ENCODE data around the gene NOTCH2. TPM values are rescaled to one million over a fixed set of nuclear protein-coding genes. Genes with fewer than 3 reads are reported as not detected.

The NOTCH2 gene
- total RNA-seq, 1 experiment from 2014 or later = 61.5 TPM

GRCh38 chr1:119873135-119874015 is 196.1 kb downstream of the NOTCH2 start:
- H3K9me3 ChIP-seq (ENCODE audit: low read length) = no peaks in the 10 kb centered on the region
- ATAC-seq = peak; percentile 83
- intact Hi-C loops (cut with micrococcal nuclease) = loop anchor here (5.0 to 10.0 kb wide), 2 partner anchors 74 to 271 kb away; no protein-coding TSS in a partner anchor
- ChIA-PET CTCF (no interaction called here), POLR2A (ENCODE audit: unreplicated experiment) (interaction anchor here (0.5 to 0.7 kb wide), 3 partner anchors 14 to 101 kb away, joined by 3 to 6 read pairs (median 4); no protein-coding TSS in a partner anchor)
- TF ChIP-seq CTCF (conservative IDR thresholded peaks at IDR 0.05; ENCODE audit: low read depth, low read length) (no peak), EZH2 (IDR thresholded peaks at IDR 0.05; ENCODE audit: low read length, unreplicated experiment) (no peak), EZH2phosphoT487 (IDR thresholded peaks at IDR 0.05; ENCODE audit: borderline replicate concordance, low read length) (no peak)
- no peak overlapping the region for H3K9ac ChIP-seq (ENCODE audit: low read length)
- peak overlapping the region; percentile 8; the same call in 1 of the 2 replicates for H3K4me2 ChIP-seq (ENCODE audit: low read length)
- no peaks in the 10 kb centered on the region for H3F3A ChIP-seq (ENCODE audit: low read length, unreplicated experiment)
- no peaks in the 10 kb centered on the region for H4K20me1 ChIP-seq (ENCODE audit: low read length)
- peaks cover 17% of the 10 kb centered on the region for H3K4me1 ChIP-seq (ENCODE audit: insufficient read depth, low read length)
- no peaks in the 10 kb centered on the region for H3K36me3 ChIP-seq (ENCODE audit: low read depth, low read length)
- H3K27me3 ChIP-seq (ENCODE audit: low read length) = no peaks in the 10 kb centered on the region
- DNase-seq = peak; percentile 82
- no peak overlapping the region for H3K4me3 ChIP-seq (ENCODE audit: low read length)
- no peaks in the 10 kb centered on the region for H3K79me2 ChIP-seq (ENCODE audit: low read length)
- no peaks in the 10 kb centered on the region for H3K9me2 ChIP-seq (replicated peaks; ENCODE audit: low read length)
- peak overlapping the region; percentile 2; the same call in 1 of the 2 replicates for H3K27ac ChIP-seq (ENCODE audit: low read length)
- no TSS peak for BruUV-seq (replicated peaks)
- no peak overlapping the region for H2AFZ ChIP-seq (ENCODE audit: low read length)

GRCh38 chr1:119871881-119872280 is 197.6 kb downstream of the NOTCH2 start:
- Histone ChIP-seq H3K79me2 (ENCODE audit: low read length) (no peaks in the 10 kb centered on the region), H3K4me2 (ENCODE audit: low read length) (no peak overlapping the region), H4K20me1 (ENCODE audit: low read length) (no peaks in the 10 kb centered on the region), H3K27me3 (ENCODE audit: low read length) (no peaks in the 10 kb centered on the region), H3K36me3 (ENCODE audit: low read depth, low read length) (no peaks in the 10 kb centered on the region), H2AFZ (ENCODE audit: low read length) (no peak overlapping the region), H3K9me2 (replicated peaks; ENCODE audit: low read length) (no peaks in the 10 kb centered on the region), H3K4me1 (ENCODE audit: insufficient read depth, low read length) (peaks cover 17% of the 10 kb centered on the region), H3K9ac (ENCODE audit: low read length) (no peak overlapping the region), H3F3A (ENCODE audit: low read length, unreplicated experiment) (no peaks in the 10 kb centered on the region), H3K4me3 (ENCODE audit: low read length) (no peak overlapping the region), H3K27ac (ENCODE audit: low read length) (no peak overlapping the region), H3K9me3 (ENCODE audit: low read length) (no peaks in the 10 kb centered on the region)
- POLR2A ChIA-PET (ENCODE audit: unreplicated experiment) = no interaction called here
- ATAC-seq = 0 out of 2 replicates have a peak, but pooled peaks have one; percentile 14
- BruUV-seq (replicated peaks) = no TSS peak
- TF ChIP-seq CTCF (conservative IDR thresholded peaks at IDR 0.05; ENCODE audit: low read depth, low read length) = no peak
- DNase-seq = peak; percentile 46
- CTCF ChIA-PET = interaction anchor here (0.9 kb wide), 1 partner anchor 73 kb away, joined by 5 read pairs; no protein-coding TSS in a partner anchor
- intact Hi-C loops (cut with micrococcal nuclease) = loop anchor here (1.0 to 10.0 kb wide), 4 partner anchors 63 to 273 kb away; no protein-coding TSS in a partner anchor

All from PC-3 (cell line).